Inflammatory macrophage treated with lipopolysaccharide for 1 hour (primary cell): ENCODE results near the gene BPI.
"Not testable (repeated sequence)": the region's sequence is repeated elsewhere in the genome, so short reads cannot be mapped to it uniquely, and the experiment has no call there.

Experiments used
- DNase-seq, 2 donors: peaks; one replicate each; pipeline ENCODE4 v3.0.0-alpha.2; 2020 to 2022

BPI gene

DNA sequence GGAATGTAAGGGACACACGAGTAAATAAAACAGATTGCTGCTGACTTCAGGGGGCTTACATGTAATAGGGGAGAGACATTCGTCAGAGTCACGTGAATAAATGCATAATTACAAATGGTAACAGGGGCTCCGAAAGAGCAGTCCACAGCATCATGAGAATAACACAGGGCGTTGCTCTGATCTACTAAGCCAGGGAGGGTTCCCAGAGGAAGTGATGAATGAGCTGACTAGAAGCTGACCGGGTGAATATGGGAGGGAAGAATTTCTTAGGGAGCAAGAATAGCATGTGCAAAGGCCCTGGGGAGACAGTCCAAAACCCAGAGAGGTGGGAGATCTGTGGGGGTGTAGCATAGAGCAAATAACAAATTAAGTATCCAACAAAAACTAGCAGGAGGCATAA, 2.4 kb downstream of the BPI start:
- no peak for DNase-seq

DNA sequence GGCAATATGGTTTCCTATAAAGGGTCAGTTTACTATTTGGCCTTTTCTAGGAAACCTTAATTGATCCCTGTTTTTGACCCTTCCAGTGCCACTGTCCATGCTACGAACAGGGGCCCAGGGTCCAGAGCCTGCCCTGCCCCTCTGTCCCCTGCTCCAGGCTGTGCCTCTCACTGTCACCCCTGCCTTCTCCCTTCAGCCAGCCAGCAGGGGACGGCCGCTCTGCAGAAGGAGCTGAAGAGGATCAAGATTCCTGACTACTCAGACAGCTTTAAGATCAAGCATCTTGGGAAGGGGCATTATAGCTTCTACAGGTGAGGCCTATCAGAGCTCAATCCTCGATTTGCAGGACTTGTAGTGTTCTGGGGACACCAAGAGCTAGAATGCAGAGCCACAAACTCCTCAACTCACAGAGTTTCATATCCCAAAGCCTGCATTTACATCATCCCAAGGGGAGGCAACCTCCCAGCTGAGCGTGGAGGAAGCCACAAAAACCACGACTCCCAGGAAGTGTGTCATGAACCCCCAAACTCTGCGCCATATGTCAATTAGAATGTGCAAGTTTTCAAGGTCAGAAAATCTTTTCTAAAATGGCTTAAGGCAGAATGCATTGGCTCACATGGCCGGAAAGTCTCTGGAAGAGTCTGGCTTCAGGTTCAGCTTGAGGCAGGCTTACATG, 3.6 kb downstream of the BPI start:
- DNase-seq, result peak; percentile 47 to 66

DNA sequence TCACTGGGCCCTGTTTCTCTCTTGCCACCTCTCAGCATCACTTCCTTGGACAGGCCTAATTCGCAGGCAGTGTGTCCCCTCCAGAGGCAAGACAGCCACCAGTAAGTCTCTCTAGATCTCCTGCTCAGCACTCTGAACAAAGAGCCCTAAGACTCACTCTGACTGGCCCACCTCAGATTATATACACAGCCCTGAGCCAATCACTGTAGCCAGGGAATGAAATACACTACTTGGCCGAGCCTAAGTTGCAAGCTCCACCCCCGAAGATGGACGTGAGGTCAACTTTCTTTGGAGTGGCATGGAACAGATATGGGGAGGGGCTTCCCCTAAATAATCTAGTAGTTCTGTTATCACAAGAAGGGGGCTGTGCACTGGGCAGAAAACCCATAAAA, 4.1 kb downstream of the BPI start:
- DNase-seq, result no peak

GRCh38 chr20:38308447-38308846, 4.5 kb downstream of the BPI start:
- DNase-seq, result no peak

DNA sequence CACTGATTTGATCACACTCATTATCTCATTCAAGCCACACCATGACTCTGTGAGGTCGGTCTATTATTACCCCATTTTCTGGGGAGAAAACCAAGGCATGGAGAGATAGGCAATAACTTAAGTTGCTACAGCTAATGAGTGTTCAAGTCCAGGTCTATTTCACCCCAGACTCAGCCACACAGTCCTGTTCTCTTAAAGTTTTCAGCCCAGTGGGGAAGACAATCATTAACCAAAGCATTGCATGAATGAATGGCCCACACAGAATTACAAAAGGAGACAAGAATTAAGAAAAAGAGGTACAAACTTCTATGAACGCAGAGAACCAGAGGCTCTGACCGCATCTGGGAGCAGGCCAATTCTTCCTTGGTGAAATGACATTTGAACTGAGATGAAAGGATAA, 7.1 kb downstream of the BPI start:
- no peak for DNase-seq

DNA sequence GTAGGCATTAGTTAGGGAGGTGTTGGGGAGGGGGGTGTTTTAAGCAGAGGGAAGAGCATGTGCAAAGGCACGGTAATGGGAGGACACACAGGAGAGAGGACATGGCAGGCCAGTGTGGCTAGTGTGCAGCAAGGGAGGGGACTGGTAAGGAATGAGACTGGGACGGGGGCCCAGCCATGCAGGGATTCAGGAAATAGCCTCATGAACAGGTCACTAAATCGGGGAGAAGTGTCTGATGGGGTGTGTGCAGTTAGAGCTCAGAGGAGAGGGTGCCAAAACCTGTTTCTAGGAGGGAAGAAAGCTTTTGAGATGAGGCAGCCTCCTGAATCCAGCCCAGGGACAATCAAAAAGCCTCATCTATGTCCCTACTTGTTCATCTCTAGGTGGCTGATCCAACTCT, 7.5 kb downstream of the BPI start:
- no peak for DNase-seq

DNA sequence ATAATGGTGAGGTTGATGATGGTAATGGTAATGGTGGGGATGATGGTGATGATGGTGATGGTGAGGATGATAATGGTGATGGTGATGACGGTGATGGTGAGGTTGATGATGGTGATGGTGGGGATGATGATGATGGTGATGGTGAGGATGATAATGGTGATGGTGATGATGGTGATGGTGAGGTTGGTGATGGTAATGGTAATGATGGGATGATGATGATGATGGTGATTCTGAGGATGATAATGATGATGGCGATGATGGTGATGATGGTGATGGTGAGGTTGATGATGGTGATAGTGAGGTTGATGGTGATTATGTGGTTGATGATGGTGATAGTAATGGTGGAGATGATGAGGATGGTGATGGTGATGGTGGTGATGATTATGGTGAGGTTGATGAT, 9.7 kb downstream of the BPI start:
- DNase-seq, result no peak

GRCh38 chr20:38314350-38314749, 10.4 kb downstream of the BPI start:
- not testable (repeated sequence) for DNase-seq

GRCh38 chr20:38315290-38315966, 11.5 kb downstream of the BPI start:
- DNase-seq, result no peak

DNA sequence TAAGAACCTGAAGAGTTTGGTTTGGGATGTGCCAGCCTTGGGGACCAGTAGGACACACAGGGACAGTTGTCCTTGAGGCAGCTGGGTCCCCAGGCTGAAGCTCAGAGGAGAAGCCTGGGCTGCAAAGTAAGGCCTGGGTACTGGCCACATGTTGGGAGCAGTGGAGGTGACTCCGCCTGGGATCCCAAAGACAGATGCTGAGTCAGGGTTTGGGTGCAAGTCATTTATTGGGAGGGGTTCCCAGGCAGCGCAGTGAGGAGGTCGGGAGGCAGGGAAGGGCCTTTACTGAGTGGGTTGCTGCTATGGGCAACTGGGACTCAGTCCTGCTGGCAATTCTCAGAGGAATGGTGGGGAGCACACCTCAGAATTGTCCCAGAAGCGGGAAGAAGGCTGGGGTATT, 12.4 kb downstream of the BPI start:
- no peak for DNase-seq

DNA sequence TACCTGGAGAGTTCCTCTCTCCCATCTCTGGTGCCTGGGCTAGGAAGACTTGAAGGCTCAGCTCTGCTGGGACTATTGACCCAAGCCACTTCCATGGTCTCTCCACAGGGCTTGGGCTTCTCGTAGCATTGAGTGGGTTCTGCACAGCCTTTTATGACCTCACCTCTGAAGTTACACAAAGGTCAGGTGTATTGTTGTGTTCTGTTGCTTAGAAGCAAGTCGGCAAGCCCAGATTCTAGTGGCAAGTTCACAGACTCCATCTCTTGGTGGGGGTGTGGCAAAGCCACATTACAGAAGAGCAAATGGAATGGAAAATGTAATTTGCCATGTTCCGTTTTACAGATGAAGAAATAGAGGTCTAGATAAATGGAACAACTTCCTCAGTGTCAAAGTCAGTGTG, 13.5 kb downstream of the BPI start:
- DNase-seq, result no peak

DNA sequence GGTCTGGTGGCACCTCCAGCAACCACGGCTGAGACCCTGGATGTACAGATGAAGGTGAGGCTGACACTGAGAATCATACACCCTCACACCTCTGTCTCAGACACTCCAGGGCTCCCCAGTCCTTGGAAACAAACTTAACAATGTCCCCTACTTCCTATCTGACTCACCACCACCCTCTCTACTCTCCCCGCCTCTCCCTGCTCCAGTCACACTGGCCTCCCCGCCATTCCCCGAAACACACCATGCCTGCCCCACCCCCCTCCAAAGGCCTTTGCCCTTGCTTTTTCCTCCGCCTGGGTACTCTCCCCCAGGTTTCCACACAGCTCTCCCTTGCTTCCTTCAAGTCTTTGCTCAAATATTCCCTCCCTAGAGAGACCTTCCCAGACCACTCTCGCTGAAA, 16.3 kb downstream of the BPI start:
- peak in 1 of 2 donors; percentile 28 for DNase-seq

GRCh38 chr20:38321959-38322598, 18.1 kb downstream of the BPI start:
- peak; percentile 33 to 69 for DNase-seq

DNA sequence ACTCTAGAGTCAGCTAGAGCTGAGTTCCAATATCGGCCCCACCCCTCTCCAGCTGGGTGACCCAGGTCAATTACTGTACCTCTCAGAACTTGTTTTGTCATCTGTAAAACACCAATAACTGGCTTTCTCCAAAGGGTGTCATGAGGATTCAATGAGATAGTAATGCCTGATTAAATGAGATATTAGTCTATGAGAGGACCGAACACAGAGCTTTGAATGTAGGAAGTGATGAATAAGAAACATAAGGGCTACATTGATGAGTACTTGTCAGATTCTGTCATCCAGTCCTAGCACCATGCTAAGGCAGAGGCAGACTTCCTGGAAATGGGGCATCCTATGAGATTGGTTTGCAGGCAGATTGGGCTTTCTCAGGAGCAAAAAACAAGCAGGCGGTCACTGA, 20.2 kb downstream of the BPI start:
- DNase-seq, result no peak

DNA sequence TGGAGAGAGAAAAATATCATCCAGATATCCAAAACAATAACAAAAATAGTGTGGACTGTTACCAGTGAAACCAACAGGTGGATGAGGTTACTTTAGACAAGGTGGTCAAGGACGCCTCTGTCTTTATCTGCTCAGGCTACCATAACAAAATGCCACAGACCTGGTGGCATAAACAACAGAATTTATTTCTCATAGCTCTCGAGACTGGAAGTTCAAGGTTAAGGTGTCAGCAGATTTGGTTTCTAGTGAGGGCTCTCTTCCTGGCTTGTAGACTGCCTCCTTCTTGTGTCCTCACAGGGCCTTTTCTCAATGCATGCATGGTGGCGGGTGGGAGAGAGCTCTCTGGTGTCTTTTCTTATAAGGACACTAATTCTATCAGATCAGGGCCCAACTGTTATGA, 21.2 kb downstream of the BPI start:
- no peak for DNase-seq

GRCh38 chr20:38325905-38326304, 21.9 kb downstream of the BPI start:
- no peak for DNase-seq

- no peak for DNase-seq
Observed at GRCh38 chr20:38326309-38326708, 22.4 kb downstream of the BPI start.

GRCh38 chr20:38330638-38331037, 26.7 kb downstream of the BPI start:
- no peak for DNase-seq

GRCh38 chr20:38331245-38331644, 27.3 kb downstream of the BPI start:
- no peak for DNase-seq

DNA sequence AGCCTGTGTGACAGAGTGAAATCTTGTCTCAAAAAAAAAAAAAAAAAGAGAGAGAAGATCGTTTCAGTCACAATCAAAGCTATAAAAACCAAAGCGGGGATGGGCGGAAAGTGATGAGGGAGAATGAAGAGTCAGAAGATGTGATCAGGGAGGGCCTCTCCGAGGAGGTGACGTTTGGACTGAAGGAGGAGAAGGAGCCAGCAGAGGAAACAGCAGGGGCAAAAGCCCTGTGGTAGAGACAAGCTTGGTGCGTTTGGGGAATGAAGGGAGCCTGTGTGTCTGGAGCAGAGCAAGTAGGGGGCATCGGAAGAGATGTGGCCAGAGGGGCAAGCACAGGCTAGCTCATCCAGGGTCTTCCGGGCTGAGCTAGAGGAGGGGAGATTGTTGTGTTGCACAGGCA, 27.9 kb downstream of the BPI start:
- DNase-seq, result no peak

DNA sequence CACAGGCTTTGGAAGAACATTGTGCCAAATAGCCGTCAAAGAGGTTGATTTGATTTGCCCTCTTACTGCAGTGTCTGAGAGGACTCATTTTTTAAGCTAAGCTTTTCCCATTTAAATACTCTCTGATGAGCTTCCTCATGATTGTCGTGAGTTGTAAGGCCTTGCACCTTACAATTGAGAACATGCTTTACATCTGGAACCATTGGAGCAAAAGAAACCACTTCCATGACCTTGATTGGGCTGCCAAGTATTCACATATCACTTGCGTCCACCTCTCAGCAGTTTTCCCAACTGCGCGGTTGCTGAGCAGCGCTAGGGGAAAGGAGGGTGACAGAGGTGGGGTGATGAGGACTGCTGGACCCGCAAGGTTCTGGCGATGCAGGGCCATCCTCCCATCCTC, 30.1 kb downstream of the BPI start:
- DNase-seq, result no peak

DNA sequence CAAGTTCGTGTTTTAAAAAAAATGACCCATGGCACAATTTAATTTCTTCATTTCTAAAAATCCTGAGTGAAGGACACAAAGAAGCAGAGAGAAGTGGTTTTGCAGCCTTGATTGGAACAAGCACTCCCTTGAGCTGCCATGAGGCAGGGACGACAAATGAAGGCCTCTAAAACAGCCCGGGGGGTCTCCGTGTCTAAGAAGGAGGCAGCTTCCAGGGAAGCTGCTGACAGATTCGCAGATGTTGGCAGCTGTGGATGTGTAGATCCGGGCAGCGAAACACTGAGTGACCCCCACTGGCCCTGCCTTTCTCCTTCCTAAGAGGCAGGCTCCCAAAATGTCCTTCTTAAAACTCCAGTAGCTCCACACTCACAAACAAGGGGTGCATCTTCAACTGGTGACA, 32.8 kb downstream of the BPI start:
- DNase-seq, result no peak

GRCh38 chr20:38337561-38338140, 33.7 kb downstream of the BPI start:
- DNase-seq, result peak; percentile 36 to 59
